ENCODE measurements around the gene NLRP3.

NLRP3 gene

GRCh38 chr1:247431643-247432042, 15.7 kb downstream of the NLRP3 start:
- no peak overlapping the region for H3K27ac ChIP-seq
- TF ChIP-seq CTCF (IDR thresholded peaks at IDR 0.05) (peak; percentile 45), ZFX (IDR thresholded peaks at IDR 0.05; ENCODE audit: borderline replicate concordance) (no peak)

GRCh38 chr1:247434005-247434404, 18.0 kb downstream of the NLRP3 start:
- no peak overlapping the region for H3K27ac ChIP-seq
- no peak for TF ChIP-seq ZFX (IDR thresholded peaks at IDR 0.05; ENCODE audit: borderline replicate concordance)

GRCh38 chr1:247435030-247435758, 19.2 kb downstream of the NLRP3 start:
- no peak overlapping the region for H3K27ac ChIP-seq
- no peak for TF ChIP-seq ZFX (IDR thresholded peaks at IDR 0.05; ENCODE audit: borderline replicate concordance)
- no peak for TF ChIP-seq CTCF (IDR thresholded peaks at IDR 0.05)

GRCh38 chr1:247435759-247436147, 19.8 kb downstream of the NLRP3 start:
- TF ChIP-seq CTCF (IDR thresholded peaks at IDR 0.05) (no peak), ZFX (IDR thresholded peaks at IDR 0.05; ENCODE audit: borderline replicate concordance) (no peak)
- H3K27ac ChIP-seq, result no peak overlapping the region

GRCh38 chr1:247437551-247438505, 21.9 kb downstream of the NLRP3 start:
- no peak for TF ChIP-seq CTCF (IDR thresholded peaks at IDR 0.05)
- TF ChIP-seq ZFX (IDR thresholded peaks at IDR 0.05; ENCODE audit: borderline replicate concordance), result no peak
- H3K27ac ChIP-seq, result no peak overlapping the region

- H3K27ac ChIP-seq, result no peak overlapping the region
- TF ChIP-seq CTCF (IDR thresholded peaks at IDR 0.05) (no peak), ZFX (IDR thresholded peaks at IDR 0.05; ENCODE audit: borderline replicate concordance) (no peak)
These were observed 24.1 kb downstream of the NLRP3 start for GRCh38 chr1:247440001-247440620.

GRCh38 chr1:247441606-247442005, 25.6 kb downstream of the NLRP3 start:
- TF ChIP-seq CTCF (IDR thresholded peaks at IDR 0.05) (no peak), ZFX (IDR thresholded peaks at IDR 0.05; ENCODE audit: borderline replicate concordance) (no peak)

More at GRCh38 chr1:247441606-247442005, 25.6 kb downstream of the NLRP3 start:
- H3K27ac ChIP-seq, result no peak overlapping the region
